ENCODE data around the gene KLHL35.

DNA sequence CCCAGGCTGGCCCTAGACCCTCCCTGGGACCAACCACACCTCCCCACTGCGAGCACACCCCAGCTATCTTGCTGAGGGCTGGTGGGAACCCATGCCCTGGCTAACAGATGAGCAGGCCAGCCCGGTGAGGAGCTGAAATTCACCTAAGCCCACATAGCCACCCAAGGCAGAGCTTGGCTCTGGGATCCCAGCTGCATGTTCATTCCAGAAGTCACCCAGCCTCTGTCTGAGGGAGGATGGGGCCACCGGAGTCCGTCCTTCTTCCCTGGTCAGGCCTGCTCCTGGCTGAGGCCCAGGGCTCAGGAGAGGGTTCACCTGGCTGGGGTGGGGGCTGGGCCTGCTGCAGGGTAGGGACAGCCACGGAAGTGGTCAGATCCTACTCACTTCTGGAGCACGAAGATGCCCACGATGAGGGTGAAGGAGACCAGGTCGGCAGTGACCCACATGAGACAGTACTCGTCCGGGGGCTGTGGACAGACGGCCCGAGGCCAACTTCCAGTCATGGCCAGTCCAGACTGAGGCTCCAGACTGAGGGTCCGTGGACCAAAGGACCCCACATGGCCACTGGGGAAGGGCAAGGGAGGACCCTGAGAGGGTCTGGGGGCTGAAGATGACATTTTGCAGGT is 6.6 kb upstream of the KLHL35 start:
- no peak for TF ChIP-seq POLR2A (IDR thresholded peaks at IDR 0.05; ENCODE audit: low read length)
- TF ChIP-seq GATA1 (IDR thresholded peaks at IDR 0.05; ENCODE audit: low read depth, low read length), result no peak
